Right cardiac atrium (tissue), 5 donors: Measurements from ENCODE around the gene SH3BP1. TPM values are rescaled to one million over a fixed set of nuclear protein-coding genes. Genes with fewer than 3 reads are reported as not detected.
A peak's percentile ranks its signal among the peaks of the same experiment; 100 is the strongest.

Source experiments
- ATAC-seq, 2 donors: fragments of 200-7000 bp; cut with Tn5 transposase; one replicate each; pipeline versions ENCODE4 v1.8.0 to v1.9.1; 2020; ENCODE audit warnings: moderate library complexity in 2 of 2, mild to moderate bottlenecking in 1 of 2
- DNase-seq, 3 donors: peaks; one replicate each; pipeline ENCODE4 v3.0.0-alpha.2; 2020
- H3K27ac ChIP-seq: one replicate; pipeline ENCODE4 v1.5.1; 2013; ENCODE audit warnings: mild to moderate bottlenecking, low read length, control low read depth, moderate library complexity
- H3K27me3 ChIP-seq: one replicate; pipeline ENCODE4 v1.6.1; 2013; ENCODE audit not compliant: control insufficient read depth, insufficient read depth
- H3K4me1 ChIP-seq: one replicate; pipeline ENCODE4 v1.6.1; 2013; ENCODE audit warnings: low read length; ENCODE audit not compliant: control insufficient read depth, insufficient read depth
- H3K4me3 ChIP-seq: one replicate; pipeline ENCODE4 v1.5.1; 2013; ENCODE audit warnings: low read length, control low read depth
- H3K9me3 ChIP-seq: one replicate; pipeline ENCODE4 v1.6.1; 2013; ENCODE audit warnings: low read length; ENCODE audit not compliant: control insufficient read depth
- WGBS: extraction: QIAGEN DNeasy Blood & Tissue Kit; methylation state at CpG from one replicate; pipeline ENCODE4 v1.1.7; 2013; 5-methylcytosine and 5-hydroxymethylcytosine counted together
- intact Hi-C, 4 donors: fragments of 100-400 bp; cut with DNase I; formaldehyde crosslinking; loops; one replicate each; pipeline versions ENCODE4 v1.11.0 to v1.14.0; 2022 to 2023
- polyA plus RNA-seq: library from polyadenylated mRNA; stranded (reverse); fragments of 200-250 nt; gene quantifications from one replicate; pipeline ENCODE4 v1.2.3, GENCODE V29; 2013
- total RNA-seq, 4 donors: library from RNA; stranded (reverse); fragmentation: NEBNext Ultra II Directional; extraction: Animal tissue kit (Norgen Biotek cat#: 25700); gene quantifications; one replicate each; pipeline ENCODE4 v1.2.1, GENCODE V29; 2021
- donor health status: healthy with polysubstance abuse.
- donor health status: DM: no; HTN: yes; CAD: no.
- donor health status: DM: no; HTN: no; CAD: no.
- donor health status: DM: no; HTN: yes; CAD: no; lungs with severe emphysema.
- donor health status: DM: yes; HTN: yes; CAD: no.

Gene SH3BP1
- total and polyA plus RNA-seq, 5 donors: 1.4 to 4.8 (median 2.9) TPM

DNA sequence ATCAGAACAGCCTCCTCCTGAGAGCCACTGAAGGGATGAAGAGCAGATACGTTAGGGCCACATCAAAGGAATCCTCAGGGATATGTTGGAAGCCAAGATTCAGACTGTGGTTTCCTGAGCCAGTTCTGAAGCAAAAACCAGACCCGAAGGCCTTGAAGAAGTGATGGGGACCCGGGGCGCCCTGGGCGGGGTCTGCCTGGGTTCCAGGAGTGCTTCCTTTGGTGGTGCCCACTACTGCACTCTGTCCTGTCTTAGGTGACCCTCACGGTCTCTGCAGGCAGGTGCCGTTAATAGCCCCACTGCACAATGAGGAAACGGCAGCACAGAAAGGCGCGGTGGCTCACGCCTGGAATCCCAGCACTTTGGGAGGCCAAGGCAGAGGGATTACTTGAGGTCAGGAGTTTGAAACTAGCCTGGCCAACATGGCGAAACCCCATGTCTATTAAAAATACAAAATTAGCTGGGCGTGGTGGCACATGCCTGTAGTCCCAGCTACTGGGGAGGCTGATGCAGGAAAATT is 12.9 kb upstream of the SH3BP1 start:
- intact Hi-C loops: loop anchor here in 2 of 4 donors (2.0 to 10.0 kb wide), 2 partner anchors 58 to 168 kb away; partner anchors contain the start of gene NOL12 (in 1 of the 2)
- Histone ChIP-seq H3K9me3 (no peaks in the 10 kb centered on the region), H3K4me1 (no peaks in the 10 kb centered on the region), H3K27ac (no peak overlapping the region), H3K27me3 (no peaks in the 10 kb centered on the region), H3K4me3 (no peak overlapping the region)
- no peak for ATAC-seq
- DNase-seq: no peak
- WGBS: 70% methylated on average over 13 of the region's 13 CpGs

DNA sequence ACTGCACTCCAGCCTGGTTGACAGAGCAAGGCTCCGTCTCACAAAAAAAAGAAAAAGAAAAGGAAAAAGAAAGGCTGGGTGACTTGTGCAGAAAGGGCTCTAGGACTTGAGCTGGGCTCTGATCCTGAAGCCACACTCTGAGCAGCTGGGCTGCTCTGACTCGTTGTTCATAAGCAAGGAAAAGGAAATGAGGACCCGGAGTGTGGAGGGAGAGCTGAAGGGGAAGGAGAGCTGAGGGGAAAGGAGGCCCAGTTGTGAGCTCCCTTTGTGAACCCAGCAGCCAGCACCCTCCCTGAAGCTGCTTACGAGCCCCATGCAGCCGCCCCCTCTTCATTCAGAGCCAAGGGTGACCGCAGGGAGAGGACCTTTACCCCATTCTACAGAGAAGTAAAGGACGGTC is 12.3 kb upstream of the SH3BP1 start:
- no peak overlapping the region for H3K4me3 ChIP-seq
- no peaks in the 10 kb centered on the region for H3K27me3 ChIP-seq
- H3K9me3 ChIP-seq: no peaks in the 10 kb centered on the region
- intact Hi-C loops: loop anchor here in 2 of 4 donors (2.0 to 10.0 kb wide), 2 partner anchors 58 to 168 kb away; partner anchors contain the start of gene NOL12 (in 1 of the 2)
- 50% methylated on average over 7 of the region's 7 CpGs for WGBS
- DNase-seq (no peak), ATAC-seq (no peak)
- no peak overlapping the region for H3K27ac ChIP-seq
- no peaks in the 10 kb centered on the region for H3K4me1 ChIP-seq

DNA sequence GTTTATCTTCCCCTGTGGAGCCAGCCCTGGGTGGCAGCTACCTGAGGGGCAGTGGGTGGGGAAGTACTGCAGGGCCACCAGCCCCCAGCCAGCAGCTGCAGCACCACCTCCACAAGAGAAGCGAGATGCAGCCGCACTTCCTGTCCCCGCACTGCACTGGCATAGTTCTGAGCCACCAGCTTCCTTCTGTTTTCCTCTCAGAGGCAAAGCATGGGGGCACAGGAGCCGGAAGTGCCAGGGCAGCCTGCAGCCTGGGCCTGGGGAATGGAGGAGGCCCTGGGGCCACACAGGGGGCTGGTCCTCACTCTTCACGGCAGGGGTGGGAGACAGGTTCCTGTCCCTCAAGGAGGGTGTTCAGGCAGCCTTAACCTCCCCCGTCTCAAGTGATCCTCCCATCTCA is 11.9 kb upstream of the SH3BP1 start:
- ATAC-seq (no peak), DNase-seq (no peak)
- Histone ChIP-seq H3K27me3 (no peaks in the 10 kb centered on the region), H3K4me3 (no peak overlapping the region), H3K9me3 (no peaks in the 10 kb centered on the region), H3K27ac (no peak overlapping the region), H3K4me1 (no peaks in the 10 kb centered on the region)
- 69% methylated on average over 6 of the region's 6 CpGs for WGBS
- intact Hi-C loops: loop anchor here in 2 of 4 donors (2.0 to 10.0 kb wide), 2 partner anchors 57 to 167 kb away; partner anchors contain the start of gene NOL12 (in 1 of the 2)

DNA sequence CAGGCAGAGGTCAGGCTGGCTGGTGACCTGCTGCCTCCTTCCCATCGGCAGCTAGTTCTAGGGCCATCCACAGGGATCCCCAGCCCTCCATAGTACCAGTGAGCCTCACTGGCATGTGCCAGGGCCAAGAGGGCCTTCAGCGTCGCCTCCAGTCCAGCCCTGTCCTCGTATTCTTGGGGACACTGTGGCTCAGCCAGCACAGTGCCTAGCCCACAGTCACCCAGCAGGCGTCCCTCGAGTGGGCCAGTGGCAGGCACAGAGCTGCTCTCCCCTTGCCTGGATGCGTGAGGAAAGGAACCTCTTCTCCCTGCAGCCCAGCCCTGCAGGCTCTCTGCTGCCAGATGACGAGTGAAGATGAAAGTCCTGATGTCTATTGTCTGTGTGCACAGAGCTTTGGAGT is 10.6 kb upstream of the SH3BP1 start:
- intact Hi-C loops: loop anchor here in 1 of 4 donors (10.0 kb wide), 1 partner anchor 56 kb away; the partner anchor contains the start of gene NOL12
- DNase-seq (no peak), ATAC-seq (no peak)
- 89% methylated on average over 8 of the region's 8 CpGs for WGBS
- Histone ChIP-seq H3K4me3 (no peak overlapping the region), H3K9me3 (no peaks in the 10 kb centered on the region), H3K27me3 (no peaks in the 10 kb centered on the region), H3K4me1 (peaks cover 4% of the 10 kb centered on the region), H3K27ac (no peak overlapping the region)

DNA sequence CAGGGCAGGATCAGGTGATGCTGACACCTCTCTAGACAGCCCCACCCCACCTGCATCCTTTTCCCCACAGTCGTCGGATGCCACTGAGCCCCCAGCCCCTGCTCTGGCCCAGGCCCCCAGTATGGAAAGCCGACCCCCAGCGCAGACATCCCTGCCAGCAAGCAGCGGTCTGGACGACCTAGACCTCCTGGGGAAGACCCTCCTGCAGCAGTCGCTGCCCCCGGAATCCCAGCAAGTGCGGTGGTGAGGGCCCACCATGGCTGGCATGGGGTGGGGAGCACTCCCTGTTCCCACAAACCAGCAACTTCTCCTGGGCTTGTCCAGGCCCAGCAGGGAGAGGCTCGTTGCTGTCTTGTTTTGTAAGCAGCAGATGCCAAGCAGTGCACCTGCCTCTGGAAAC is 9.5 kb upstream of the SH3BP1 start:
- 86% methylated on average over 10 of the region's 10 CpGs for WGBS
- DNase-seq (no peak), ATAC-seq (no peak)
- no peak overlapping the region for H3K27ac ChIP-seq
- H3K4me1 ChIP-seq: peaks cover 14% of the 10 kb centered on the region
- intact Hi-C loops: loop anchor here in 1 of 4 donors (10.0 kb wide), 1 partner anchor 55 kb away; the partner anchor contains the start of gene NOL12
- H3K4me3 ChIP-seq: no peak overlapping the region
- H3K27me3 ChIP-seq: no peaks in the 10 kb centered on the region
- H3K9me3 ChIP-seq: no peaks in the 10 kb centered on the region

- no peak for ATAC-seq
- H3K27ac ChIP-seq: no peak overlapping the region
Observed at GRCh38 chr22:37630839-37631435, 8.5 kb upstream of the SH3BP1 start.

DNA sequence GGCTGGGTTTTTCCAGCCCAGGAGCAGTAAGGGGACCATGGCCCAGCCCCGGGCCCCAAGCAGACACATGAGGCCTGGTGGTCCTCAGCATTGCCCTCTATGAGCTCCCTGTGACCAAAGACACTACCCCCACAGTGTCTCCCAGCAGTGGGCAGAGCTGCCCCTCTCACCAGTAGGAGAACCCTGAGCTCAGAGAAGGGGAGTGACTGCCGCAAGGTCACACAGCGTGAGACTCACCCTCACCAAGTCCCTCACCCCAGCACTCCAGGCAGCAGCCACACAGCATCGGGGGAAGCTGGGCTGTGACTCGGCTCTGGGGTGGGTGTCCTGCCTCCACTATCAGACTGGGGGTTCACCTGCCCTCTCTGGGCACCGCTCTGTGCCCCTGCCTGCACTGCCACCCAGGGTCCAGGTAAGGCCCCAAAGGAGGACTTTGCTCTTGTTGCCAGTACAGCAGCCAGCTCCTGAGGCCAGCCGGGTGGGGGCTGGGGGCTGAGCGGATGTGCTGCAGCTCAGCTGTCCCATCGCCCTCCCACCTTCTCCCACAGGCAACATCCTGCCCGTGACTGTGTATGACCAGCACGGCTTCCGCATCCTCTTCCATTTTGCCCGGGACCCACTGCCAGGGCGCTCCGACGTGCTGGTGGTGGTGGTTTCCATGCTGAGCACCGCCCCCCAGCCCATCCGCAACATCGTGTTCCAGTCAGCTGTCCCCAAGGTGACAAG is 7.9 kb upstream of the SH3BP1 start:
- Histone ChIP-seq H3K9me3 (no peaks in the 10 kb centered on the region), H3K27me3 (no peaks in the 10 kb centered on the region), H3K4me1 (peaks cover 14% of the 10 kb centered on the region), H3K4me3 (no peak overlapping the region), H3K27ac (no peak overlapping the region)
- 78% methylated on average over 19 of the region's 19 CpGs for WGBS
- intact Hi-C loops: no loop called here
- DNase-seq (no peak), ATAC-seq (no peak)

More at GRCh38 chr22:37630839-37631435, 8.5 kb upstream of the SH3BP1 start:
- intact Hi-C loops: no loop called here
- Histone ChIP-seq H3K27me3 (no peaks in the 10 kb centered on the region), H3K4me3 (no peak overlapping the region), H3K4me1 (peaks cover 14% of the 10 kb centered on the region), H3K9me3 (no peaks in the 10 kb centered on the region)
- no peak for DNase-seq
- WGBS: 85% methylated on average over 9 of the region's 9 CpGs

DNA sequence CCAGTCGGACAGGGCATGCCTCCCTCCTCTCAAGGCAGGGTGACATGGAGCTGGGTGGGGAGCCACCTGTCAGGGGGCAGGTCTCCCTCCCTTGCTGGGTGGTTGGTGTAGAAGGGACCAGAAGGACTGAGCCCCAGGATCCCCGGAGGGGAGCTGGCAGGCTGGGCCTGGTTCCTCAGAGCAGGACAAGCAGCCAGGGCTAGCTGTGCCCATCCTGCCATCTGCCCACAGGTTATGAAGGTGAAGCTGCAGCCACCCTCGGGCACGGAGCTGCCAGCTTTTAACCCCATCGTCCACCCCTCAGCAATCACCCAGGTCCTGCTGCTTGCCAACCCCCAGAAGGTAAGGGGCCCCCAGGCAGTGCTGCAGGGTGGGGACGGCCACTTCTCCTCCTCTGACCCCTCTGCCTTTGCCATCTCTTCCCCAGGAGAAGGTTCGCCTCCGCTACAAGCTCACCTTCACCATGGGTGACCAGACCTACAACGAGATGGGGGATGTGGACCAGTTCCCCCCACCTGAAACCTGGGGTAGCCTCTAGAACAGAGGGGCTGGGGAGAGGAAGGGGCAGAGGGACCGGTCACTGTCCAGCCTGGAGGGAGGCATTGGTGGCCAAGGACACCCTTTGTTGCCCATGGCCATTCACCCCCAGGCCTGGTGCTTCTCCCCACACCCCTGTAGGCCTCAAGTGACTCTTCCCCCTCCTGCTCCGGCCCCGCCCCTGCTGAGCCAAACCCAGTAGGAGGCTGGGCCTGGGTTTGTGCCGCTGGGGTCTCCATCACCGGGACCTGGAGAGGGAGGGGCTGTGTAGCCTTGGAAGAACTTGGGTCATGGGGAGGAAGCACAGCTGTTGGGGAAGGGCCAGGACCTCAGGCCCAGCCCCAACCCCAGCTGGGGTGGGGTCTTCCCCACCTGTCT is 7.0 kb upstream of the SH3BP1 start:
- ATAC-seq (no peak), DNase-seq (peak in 1 of 3 donors; percentile 81)
- Histone ChIP-seq H3K4me3 (no peak overlapping the region), H3K9me3 (no peaks in the 10 kb centered on the region), H3K4me1 (peaks cover 14% of the 10 kb centered on the region), H3K27me3 (no peaks in the 10 kb centered on the region), H3K27ac (peak overlapping the region; percentile 82)
- intact Hi-C loops: no loop called here
- WGBS: 74% methylated on average over 14 of the region's 14 CpGs

GRCh38 chr22:37633089-37633624 is 6.3 kb upstream of the SH3BP1 start:
- intact Hi-C loops: no loop called here
- H3K4me3 ChIP-seq: no peak overlapping the region
- 35% methylated on average over 11 of the region's 11 CpGs for WGBS
- H3K4me1 ChIP-seq: peaks cover 14% of the 10 kb centered on the region
- no peaks in the 10 kb centered on the region for H3K27me3 ChIP-seq
- no peaks in the 10 kb centered on the region for H3K9me3 ChIP-seq
- H3K27ac ChIP-seq: peak overlapping the region; percentile 82
- DNase-seq (no peak), ATAC-seq (no peak)

- intact Hi-C loops: no loop called here
- H3K4me1 ChIP-seq: peaks cover 14% of the 10 kb centered on the region
Observed at GRCh38 chr22:37633625-37634416, 5.6 kb upstream of the SH3BP1 start.

More at GRCh38 chr22:37633625-37634416, 5.6 kb upstream of the SH3BP1 start:
- peak overlapping the region; percentile 82 for H3K27ac ChIP-seq
- DNase-seq: peak; percentile 93 to 98 (median 98)
- H3K9me3 ChIP-seq: no peaks in the 10 kb centered on the region
- ATAC-seq: peak; percentile 86 to 87
- H3K27me3 ChIP-seq: no peaks in the 10 kb centered on the region
- WGBS: 2% methylated on average over 24 of the region's 24 CpGs
- no peak overlapping the region for H3K4me3 ChIP-seq
